ENCODE measurements around the gene GPR55.

GPR55 gene

DNA sequence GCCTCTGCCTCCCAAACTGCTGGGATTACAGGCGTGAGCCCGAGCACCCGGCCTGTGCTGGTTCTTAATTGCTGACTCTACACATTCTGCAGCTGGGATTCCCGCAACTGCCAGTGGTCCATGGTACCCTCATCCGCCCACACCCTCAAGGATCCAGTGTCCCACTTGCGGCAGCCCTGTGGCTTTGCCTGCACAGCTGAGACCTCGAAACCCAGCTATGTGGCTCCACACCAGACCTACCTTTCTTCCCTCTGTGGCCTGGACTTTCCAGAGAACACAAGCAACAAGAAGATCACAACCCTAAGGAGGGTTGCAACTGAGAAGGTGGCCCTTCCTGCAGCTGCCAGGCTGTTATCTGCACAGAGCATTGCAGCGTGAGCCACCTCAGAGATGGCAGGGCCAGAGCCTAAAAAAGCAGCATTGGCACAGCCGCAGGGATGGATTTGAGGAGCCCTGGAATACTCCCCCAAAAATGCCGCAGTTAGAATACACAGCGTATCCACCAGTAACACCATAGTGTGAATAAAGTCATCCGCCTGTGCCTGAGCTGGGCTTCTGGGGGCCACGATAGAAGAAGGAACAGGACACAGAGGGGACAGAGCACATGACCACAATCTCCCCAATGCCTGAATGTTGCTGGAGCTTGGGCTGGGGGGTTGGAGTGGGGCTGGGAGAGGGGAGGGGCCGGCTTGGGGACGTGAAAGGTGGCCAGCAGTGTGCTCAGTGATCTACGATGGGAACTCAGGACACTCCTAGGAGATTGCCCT is 1.9 kb downstream of the GPR55 start:
- in situ Hi-C loops (cut with HindIII; ENCODE audit: low sequenced_read_pairs), result no loop called here

DNA sequence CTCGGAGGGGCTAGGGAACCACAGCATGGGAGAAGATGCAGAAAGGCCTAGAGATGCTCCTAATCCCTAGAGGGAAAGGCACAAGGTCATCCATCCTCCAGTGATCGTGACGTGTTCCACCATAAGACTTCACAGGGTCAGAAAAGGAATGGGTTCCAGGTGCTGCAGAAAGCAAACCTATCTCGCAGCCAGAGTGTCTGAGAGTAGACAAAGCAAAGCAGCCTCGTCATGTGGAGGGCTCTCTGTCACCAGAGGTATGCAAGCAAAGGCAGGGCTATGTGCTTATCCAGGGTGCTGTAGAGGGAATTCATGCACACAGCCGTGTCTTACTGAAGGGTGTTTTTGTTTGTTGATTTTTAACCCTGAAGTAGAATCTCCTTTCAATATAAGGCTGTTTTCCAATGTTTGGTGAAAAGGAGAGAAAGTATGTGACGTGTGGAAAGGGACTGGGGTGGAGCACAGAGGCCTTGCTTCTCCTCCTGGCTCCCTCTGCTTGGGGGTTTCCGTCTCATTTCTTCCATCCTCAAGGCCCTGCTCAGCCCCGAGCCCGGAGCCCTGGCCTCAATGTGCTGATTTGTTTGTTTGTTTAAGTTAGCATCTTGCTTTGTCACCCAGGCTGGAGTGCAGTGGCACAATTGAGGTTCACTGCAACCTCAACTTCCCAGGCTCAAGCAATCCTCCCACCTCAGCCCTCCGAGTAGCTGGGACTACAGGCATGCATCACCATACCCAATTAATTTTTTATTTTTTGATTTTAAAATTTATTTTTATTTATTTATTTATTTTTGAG is 3.0 kb downstream of the GPR55 start:
- in situ Hi-C loops (cut with HindIII; ENCODE audit: low sequenced_read_pairs), result no loop called here

DNA sequence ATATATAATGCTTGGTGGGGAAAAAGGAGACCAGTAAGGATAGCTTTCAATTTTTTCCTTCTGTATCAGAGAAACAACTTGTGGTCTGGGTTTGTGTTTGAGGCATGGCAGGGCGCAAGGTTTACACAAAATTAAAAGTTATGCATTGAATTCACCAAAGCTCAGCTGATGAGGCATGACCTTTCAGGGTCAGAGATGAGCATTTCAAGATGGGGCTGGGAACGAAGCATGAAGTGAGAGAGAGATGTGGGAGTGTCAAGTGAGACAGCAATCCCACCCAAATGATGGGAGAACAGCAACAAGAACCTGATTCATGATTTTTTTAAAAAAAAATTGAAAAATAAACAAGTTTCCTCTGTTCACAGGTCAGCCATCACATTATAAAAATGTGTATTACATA is 4.9 kb downstream of the GPR55 start:
- in situ Hi-C loops (cut with HindIII; ENCODE audit: low sequenced_read_pairs), result no loop called here

DNA sequence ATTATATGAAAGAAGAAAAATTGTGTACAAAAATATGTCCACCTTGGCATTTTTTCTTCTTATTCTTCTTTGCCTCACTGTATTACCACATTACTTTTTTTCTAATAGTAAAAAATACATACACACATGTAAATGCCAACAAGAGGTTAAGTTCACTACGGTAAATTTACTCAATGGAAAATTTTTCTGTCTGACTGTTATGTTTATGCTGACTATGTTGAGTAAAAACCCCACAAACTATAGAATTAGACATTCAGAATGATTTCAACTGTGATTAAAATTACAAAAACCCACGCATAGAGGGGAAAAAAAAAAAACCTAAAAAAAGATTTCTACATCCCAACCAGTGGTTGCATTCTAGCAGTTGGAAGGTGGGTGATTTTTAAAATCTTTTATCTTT is 5.4 kb downstream of the GPR55 start:
- in situ Hi-C loops (cut with HindIII; ENCODE audit: low sequenced_read_pairs), result loop anchor here (5.0 kb wide), 1 partner anchor 62 kb away; no protein-coding TSS in a partner anchor

DNA sequence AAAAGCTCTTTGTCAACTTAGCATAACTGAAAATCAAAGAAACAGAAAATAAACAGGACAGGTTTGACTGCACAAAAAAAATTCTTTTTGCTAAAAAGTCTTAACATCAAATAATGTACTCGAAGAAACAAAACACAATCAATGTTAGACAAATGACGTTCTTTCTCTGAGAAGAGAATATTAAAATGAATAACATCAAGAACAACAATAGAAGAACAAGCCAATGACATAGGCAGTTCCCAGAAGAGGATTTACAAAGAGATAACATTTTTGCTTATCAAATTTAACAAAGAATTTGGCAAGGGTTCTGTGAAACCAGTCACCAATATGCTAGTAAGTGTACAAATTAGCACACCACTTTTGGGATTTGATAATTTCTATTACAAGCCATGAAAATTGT is 5.8 kb downstream of the GPR55 start:
- in situ Hi-C loops (cut with HindIII; ENCODE audit: low sequenced_read_pairs), result loop anchor here (5.0 kb wide), 1 partner anchor 62 kb away; no protein-coding TSS in a partner anchor

DNA sequence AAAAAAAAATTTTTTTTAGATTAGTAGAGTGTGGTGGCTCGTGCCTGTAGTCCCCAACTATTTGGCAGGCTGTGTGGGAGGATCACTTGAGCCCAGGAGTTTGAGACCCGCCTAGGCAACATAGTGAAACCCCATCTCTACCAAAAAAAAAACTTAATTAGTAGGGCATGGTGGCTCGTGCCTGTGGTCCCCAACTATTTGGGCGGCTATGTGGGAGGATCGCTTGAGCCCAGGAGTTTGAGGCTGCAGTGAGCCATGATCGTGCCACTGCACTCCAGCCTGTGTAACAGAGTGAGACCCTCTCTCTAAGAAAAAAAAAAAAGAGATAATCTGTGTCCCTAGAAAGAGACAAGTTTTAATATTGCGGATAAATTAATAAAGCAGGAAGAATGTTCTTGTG is 8.8 kb downstream of the GPR55 start:
- in situ Hi-C loops (cut with HindIII; ENCODE audit: low sequenced_read_pairs), result loop anchor here (5.0 kb wide), 1 partner anchor 59 kb away; no protein-coding TSS in a partner anchor

DNA sequence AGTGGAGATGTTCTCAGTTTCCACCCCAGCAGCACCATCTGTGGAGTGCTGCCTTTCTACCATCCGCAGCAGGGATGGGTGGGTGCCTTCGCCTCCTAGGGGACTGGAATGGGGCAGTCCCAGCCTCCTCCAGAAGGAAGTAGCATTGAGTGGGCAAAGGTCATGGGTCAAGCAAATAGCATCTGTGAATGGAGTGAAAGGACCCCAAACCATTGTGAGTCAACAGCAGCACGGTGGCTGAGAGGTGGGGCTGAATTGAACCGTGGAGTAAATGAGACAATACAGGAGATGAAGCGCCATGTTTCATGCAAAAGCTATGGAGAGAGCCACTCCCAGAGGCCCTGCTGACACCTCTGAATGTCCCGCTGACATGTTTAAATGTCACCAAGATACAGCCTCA is 9.7 kb downstream of the GPR55 start:
- in situ Hi-C loops (cut with HindIII; ENCODE audit: low sequenced_read_pairs), result loop anchor here (5.0 kb wide), 1 partner anchor 58 kb away; no protein-coding TSS in a partner anchor

DNA sequence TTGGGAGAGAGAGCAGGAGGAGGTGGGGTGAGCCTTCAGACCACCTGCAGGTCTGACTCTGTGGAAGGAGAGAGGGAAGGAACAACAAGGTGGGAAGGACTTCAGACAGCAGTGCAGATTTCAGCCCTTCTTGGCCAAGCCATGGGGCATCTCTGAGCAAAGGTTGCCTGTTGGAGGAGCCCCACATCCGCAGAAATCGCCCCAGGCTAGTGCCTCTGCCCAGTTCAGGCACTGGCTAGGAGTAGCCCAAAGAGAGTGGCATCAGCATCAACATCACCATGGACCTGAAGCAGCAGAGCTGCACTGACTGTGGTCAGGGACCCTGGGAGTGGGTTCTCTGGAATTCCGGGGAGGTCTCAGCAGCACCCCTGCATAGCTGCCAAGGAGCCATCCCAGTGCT is 10.2 kb downstream of the GPR55 start:
- in situ Hi-C loops (cut with HindIII; ENCODE audit: low sequenced_read_pairs), result loop anchor here (5.0 kb wide), 3 partner anchors 38 to 142 kb away; partner anchors contain the start of gene PSMD1

DNA sequence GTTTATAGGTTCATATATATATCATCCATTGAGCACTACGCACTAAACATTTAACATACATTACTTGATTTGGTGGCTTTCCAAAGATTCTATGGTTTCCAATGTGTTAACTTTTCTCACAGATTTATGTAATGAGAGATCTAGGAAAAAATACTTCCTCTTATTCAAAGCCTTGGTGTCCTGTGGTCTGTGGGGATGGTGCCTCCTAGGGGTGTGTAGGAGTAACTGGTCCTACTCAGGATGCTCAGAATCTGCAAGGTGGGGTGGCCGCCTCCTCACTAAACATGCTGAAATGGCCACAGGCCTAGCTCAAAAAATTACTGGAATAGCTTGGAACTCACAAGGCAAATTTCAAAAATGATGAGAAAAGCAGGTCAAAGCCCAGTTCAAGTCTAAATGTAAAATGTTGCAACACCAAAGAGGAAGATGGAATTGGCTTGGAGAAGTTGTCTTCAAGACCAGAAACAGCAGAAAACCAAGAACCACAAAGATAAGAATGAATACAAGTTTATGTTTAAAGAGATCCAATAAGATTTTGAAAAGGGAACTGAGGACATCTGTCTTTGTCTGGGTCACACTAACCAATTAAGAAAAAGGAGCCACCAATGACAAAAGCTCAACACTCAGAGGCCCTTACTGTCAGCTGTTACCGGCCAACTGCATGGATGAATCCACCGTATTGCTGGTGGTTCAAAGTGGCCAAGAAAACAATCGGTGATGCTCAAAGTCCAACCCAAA is 11.5 kb downstream of the GPR55 start:
- in situ Hi-C loops (cut with HindIII; ENCODE audit: low sequenced_read_pairs), result loop anchor here (5.0 kb wide), 2 partner anchors 36 to 144 kb away; partner anchors contain the start of gene PSMD1

DNA sequence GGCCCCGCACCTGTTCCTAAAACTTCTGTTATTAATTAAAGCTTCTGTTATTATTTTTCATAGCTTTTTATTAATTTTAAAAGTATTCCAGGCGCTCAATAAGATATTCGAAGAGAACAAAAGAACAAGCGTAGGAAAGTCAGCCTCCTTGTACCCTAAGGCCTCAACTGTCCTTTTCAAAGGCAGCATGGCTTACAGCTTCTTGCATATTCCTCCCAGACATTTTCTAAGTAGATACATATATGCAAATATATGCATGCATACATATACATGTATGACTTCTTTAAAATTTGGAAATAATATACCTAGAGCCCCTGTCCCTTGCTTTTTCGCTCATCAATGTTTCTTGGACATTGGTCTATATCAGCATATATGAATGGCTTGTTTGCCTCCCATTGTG is 12.3 kb downstream of the GPR55 start:
- in situ Hi-C loops (cut with HindIII; ENCODE audit: low sequenced_read_pairs), result loop anchor here (5.0 kb wide), 2 partner anchors 35 to 145 kb away; partner anchors contain the start of gene PSMD1

DNA sequence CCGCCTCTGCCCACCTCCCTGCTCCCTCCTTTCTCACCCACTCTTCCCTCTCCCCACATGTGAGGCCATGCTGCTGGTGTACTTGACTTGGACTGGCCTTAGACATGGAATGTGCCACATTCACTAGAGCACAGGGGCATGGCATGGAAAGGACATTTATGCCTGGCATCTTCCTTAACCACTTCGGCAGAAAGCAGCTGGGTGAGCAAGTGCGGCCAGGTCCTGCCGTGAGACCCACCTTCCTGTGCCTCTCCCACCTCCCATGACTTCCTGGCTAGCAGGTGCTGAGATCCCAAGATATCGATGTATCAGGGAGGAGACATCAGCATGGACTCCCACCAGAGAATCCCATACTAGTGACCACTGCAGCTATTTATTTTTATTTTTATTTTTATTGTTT is 13.0 kb downstream of the GPR55 start:
- in situ Hi-C loops (cut with HindIII; ENCODE audit: low sequenced_read_pairs), result loop anchor here (5.0 kb wide), 2 partner anchors 35 to 145 kb away; partner anchors contain the start of gene PSMD1

DNA sequence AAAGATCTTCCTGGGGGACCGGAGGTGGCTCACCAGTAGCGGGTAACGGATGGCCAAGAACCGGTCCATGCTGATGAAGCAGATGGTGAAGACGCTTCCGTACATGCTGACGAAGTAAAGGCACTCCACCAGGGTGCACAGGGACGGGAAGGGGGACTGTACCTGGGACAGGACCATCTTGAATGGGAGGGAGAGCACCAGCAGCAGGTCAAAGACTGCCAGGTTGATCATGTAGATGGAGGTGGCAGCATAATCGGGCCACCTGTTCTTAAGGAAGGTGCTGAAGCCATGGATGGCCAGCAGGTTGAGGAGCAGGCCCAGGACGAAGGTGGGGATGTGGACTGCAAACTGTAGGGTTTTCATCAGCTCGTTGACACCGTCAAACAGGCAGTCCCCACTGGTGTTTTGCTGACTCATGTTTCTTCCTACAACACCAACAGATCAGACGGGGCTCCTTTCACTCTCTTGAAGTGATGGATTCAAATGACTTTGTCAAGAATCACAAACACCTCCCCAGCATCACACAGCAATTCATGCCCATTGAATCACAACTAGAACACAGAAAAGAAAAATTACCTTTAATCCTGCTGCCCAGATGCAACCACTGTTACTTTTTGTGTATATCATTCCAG is 14.4 kb downstream of the GPR55 start:
- in situ Hi-C loops (cut with HindIII; ENCODE audit: low sequenced_read_pairs), result loop anchor here (5.0 kb wide), 2 partner anchors 33 to 147 kb away; partner anchors contain the start of gene PSMD1

DNA sequence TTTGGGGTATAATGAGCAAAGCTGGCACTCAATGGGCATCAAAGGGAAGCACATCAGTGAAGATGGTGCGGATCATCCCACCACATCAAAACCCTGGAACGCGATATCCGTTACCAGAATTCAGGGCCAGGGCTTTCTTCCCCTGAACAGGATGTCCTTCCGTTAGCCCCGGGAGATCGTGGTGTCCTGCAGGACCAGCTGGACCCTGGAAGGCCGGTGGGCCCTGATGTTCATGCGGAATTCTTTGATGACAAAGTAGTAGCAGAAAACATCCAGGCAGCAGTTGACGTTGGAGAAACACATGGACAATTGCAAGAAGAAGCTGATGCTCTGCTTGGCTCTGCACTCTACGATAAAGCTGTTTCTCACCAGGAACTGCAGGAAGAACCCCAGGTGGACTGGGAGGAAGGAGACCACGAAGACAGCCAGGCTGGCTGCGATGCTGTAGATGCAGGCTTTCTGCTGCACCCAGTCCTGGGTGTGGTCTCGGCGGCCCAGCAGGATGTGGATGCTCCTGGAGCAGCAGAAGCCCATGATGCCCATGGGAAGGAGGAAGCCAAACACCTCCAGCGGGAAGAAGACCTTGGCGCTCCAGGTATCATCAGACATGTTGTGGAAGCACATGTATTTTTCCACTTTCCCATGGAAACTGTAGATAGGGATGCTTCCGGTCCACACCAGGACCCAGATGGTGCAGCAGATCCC is 15.0 kb downstream of the GPR55 start:
- in situ Hi-C loops (cut with HindIII; ENCODE audit: low sequenced_read_pairs), result loop anchor here (5.0 kb wide), 2 partner anchors 33 to 147 kb away; partner anchors contain the start of gene PSMD1

DNA sequence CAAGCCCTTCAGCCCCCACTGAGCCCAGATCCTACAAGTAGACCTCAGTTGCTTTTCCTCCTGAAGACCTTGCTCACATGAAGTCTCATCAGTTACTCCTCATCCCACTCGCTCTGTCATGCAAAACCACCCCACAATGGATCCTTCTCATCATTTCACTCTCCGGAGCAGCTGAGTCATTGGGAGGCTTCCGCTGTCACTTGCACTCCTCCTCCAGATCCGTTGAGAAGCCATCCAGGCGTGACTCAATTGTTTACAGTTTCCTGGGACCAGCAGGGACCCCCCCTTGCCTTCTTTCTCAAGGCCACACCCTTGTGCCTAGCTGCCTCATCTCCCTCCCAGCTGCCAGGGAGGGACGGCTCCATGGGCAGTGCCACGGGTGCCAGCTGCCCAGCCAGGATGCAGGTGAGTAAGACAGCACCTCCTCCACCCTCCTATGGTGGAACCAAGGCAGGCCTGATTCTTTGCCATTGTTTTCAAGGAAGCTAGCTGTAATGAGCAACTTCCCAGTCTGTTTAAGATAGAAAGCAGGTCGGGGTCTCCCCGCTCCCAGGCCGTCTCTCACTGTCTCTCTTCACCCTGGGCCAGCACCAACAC is 16.3 kb downstream of the GPR55 start:
- in situ Hi-C loops (cut with HindIII; ENCODE audit: low sequenced_read_pairs), result no loop called here

DNA sequence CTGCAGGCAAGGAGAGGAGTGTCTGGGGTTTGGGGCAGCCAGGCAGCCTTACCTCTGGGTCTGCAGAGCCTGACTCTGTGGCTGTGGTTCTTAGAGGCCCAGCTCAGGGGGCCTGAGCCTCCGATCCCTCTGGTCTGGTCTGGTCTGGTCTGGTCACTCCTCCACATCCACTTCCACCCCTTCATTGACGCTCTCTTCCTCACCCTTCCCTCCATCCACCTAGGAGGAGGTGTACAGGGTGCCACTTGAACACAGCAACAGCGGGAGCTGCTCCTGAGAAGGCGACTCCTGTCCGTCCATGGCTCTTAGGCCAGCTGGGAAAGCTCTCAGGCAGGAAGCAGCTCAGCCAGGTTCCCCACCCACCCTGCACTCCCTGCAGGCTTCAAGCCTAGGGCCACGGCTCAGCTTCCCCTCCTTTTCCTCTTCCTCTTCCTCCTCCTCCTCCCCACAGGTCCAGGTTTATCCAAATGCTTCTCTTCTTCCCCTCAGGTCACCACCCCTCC is 16.9 kb downstream of the GPR55 start:
- in situ Hi-C loops (cut with HindIII; ENCODE audit: low sequenced_read_pairs), result no loop called here

DNA sequence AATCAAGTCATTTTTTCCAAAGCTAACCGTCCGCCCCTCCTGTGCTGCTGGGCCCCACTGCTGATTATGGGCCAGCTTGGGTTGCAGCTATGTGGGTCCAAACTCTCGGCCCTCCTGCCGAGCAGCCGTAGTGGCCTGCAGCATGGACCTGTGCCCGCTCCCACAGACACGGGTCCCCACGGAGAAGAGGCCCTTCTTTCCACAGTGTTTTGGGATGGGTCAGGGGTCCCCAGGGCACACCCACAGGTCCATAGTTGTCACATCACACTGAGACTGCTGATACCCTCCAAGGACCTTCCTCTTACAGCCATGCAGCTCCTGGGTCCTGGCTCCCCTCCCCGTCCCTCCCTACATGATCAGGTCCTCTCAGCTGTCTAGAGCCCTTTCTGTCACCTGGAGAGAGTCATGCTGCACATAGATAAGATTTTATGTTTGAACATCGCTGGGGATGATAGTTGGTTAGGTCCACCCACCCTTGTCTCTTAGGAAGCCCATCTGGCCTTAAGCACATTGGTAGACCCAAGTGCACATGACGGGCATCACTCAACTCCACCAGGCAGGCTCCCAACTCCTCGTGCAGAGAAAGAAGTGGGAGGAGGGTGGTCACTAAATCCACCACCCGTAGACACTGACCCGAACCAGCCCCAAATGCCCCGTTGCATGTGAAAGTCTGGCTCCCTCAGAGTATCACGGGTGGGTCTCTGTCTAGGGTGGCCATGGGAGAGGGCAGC is 17.5 kb downstream of the GPR55 start:
- in situ Hi-C loops (cut with HindIII; ENCODE audit: low sequenced_read_pairs), result no loop called here

DNA sequence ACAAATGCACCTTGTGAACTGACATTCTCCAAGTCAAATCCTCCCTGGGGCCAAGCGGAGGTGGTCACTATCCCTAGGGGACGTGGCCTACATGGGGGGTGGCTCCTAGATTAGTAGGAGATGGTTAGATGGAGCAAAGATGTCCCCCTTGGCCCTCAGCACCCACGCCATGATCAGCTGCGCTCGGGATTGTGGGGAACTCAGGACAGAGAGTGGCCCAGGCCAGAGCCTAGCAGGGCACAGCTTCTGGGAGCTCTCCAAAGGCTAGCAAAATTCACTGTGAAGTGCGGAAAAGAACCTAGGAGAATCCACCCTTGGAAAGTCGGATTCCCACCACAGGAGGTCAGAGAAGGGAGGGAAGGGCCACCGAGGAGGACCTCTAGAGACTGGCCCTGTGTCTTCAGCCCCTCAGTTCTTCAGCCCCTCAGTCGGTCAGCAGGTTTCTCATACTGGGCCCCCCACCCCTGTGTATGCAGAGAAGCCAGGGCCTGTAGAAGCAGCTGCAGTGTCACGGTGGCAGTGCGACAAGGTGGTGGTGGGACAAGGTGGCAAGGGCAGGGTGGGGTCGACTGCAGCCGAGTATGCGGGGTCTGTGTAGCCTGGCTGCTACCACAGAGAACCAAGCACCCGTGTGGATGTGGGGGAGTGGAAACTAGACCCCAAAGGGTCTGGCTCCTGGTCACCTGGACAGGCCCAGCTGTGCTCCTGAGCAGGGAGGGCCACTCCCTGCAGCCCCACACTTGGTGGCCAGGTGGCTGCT is 18.4 kb downstream of the GPR55 start:
- in situ Hi-C loops (cut with HindIII; ENCODE audit: low sequenced_read_pairs), result no loop called here
